ENCODE results near the gene SHOX.

GRCh38 chrX:675279-675954, 44.8 kb downstream of the SHOX start:
- TF ChIP-seq, protein P1, sequence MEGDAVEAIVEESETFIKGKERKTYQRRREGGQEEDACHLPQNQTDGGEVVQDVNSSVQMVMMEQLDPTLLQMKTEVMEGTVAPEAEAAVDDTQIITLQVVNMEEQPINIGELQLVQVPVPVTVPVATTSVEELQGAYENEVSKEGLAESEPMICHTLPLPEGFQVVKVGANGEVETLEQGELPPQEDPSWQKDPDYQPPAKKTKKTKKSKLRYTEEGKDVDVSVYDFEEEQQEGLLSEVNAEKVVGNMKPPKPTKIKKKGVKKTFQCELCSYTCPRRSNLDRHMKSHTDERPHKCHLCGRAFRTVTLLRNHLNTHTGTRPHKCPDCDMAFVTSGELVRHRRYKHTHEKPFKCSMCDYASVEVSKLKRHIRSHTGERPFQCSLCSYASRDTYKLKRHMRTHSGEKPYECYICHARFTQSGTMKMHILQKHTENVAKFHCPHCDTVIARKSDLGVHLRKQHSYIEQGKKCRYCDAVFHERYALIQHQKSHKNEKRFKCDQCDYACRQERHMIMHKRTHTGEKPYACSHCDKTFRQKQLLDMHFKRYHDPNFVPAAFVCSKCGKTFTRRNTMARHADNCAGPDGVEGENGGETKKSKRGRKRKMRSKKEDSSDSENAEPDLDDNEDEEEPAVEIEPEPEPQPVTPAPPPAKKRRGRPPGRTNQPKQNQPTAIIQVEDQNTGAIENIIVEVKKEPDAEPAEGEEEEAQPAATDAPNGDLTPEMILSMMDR (IDR thresholded peaks at IDR 0.05) = no peak
- TF ChIP-seq POLR2AphosphoS5 (IDR thresholded peaks at IDR 0.05) (no peak), EP300 (IDR thresholded peaks at IDR 0.05) (no peak), POLR2A (IDR thresholded peaks at IDR 0.05; ENCODE audit: low read depth) (no peak)
